ENCODE results near the gene RFT1. TPM values are rescaled to one million over a fixed set of nuclear protein-coding genes. Genes with fewer than 3 reads are reported as not detected.

The RFT1 gene
- total RNA-seq, 1 experiment from 2014 or later = 26.3 TPM

- H3K9me3 Mint-ChIP-seq = no peaks in the 10 kb centered on the region
- CTCF ChIA-PET = no interaction called here
These were observed 86.5 kb downstream of the RFT1 start for GRCh38 chr3:53043738-53044137.

GRCh38 chr3:53042651-53043050 is 87.6 kb downstream of the RFT1 start:
- ChIA-PET CTCF (interaction anchor here (0.8 kb wide), 1 partner anchor 108 kb away, joined by 3 read pairs; no protein-coding TSS in a partner anchor), POLR2A (no interaction called here)
- no peak for ATAC-seq
- H3K27me3 Mint-ChIP-seq (ENCODE audit: low read depth) = peaks cover 29% of the 10 kb centered on the region
- TF ChIP-seq ZNF532 (CRISPR knock-in tag; IDR thresholded peaks at IDR 0.05; ENCODE audit: borderline replicate concordance) (no peak), ZNF121 (CRISPR knock-in tag; IDR thresholded peaks at IDR 0.05) (no peak), SMAD4 (CRISPR knock-in tag; IDR thresholded peaks at IDR 0.05) (no peak), HMGA2 (CRISPR knock-in tag; IDR thresholded peaks at IDR 0.05) (no peak)
- TF ChIP-seq, protein P1, sequence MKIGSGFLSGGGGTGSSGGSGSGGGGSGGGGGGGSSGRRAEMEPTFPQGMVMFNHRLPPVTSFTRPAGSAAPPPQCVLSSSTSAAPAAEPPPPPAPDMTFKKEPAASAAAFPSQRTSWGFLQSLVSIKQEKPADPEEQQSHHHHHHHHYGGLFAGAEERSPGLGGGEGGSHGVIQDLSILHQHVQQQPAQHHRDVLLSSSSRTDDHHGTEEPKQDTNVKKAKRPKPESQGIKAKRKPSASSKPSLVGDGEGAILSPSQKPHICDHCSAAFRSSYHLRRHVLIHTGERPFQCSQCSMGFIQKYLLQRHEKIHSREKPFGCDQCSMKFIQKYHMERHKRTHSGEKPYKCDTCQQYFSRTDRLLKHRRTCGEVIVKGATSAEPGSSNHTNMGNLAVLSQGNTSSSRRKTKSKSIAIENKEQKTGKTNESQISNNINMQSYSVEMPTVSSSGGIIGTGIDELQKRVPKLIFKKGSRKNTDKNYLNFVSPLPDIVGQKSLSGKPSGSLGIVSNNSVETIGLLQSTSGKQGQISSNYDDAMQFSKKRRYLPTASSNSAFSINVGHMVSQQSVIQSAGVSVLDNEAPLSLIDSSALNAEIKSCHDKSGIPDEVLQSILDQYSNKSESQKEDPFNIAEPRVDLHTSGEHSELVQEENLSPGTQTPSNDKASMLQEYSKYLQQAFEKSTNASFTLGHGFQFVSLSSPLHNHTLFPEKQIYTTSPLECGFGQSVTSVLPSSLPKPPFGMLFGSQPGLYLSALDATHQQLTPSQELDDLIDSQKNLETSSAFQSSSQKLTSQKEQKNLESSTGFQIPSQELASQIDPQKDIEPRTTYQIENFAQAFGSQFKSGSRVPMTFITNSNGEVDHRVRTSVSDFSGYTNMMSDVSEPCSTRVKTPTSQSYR (CRISPR knock-in tag; IDR thresholded peaks at IDR 0.05) = no peak
- no peaks in the 10 kb centered on the region for H3K9me3 Mint-ChIP-seq
- no peaks in the 10 kb centered on the region for H3K36me3 Mint-ChIP-seq
- no peak for DNase-seq (ENCODE audit: low spot score)
- peaks cover 32% of the 10 kb centered on the region for H3K4me1 Mint-ChIP-seq
- H3K4me3 Mint-ChIP-seq = no peak overlapping the region
- H3K27ac Mint-ChIP-seq = no peak overlapping the region

More at GRCh38 chr3:53043738-53044137, 86.5 kb downstream of the RFT1 start:
- ATAC-seq (no peak), DNase-seq (ENCODE audit: low spot score) (no peak)
- Mint-ChIP-seq H3K4me1 (peaks cover 32% of the 10 kb centered on the region), H3K36me3 (no peaks in the 10 kb centered on the region), H3K4me3 (no peak overlapping the region), H3K27ac (no peak overlapping the region), H3K27me3 (ENCODE audit: low read depth) (peaks cover 39% of the 10 kb centered on the region)
- TF ChIP-seq ZNF263 (CRISPR knock-in tag; IDR thresholded peaks at IDR 0.05; ENCODE audit: low read depth) (no peak), RORB (CRISPR knock-in tag; IDR thresholded peaks at IDR 0.05) (no peak), JAZF1 (CRISPR knock-in tag; IDR thresholded peaks at IDR 0.05) (no peak), ZNF396 (CRISPR knock-in tag; IDR thresholded peaks at IDR 0.05; ENCODE audit: borderline replicate concordance) (no peak), ZNF532 (CRISPR knock-in tag; IDR thresholded peaks at IDR 0.05; ENCODE audit: borderline replicate concordance) (no peak)
- POLR2A ChIA-PET = no interaction called here

DNA sequence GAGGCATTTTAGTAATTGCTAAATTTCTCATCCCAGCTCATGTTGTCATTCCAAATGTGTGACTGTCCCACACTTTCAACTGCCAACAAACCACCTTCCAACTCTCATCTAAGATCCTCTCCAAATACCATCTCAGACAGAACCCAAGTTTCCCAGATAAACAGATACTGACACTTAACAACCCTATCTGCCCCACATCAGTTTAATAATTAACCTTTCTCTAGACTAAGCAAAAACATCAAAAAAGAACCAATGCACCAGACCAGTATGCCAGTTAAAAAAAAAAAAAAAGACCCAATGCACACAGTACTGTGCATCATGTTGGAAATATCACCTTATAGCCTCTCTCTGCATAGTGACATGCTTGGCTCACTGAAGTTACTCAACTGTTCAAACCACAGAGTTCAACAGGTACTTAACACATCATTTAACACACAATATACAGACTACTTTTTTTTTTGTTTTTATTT is 89.8 kb downstream of the RFT1 start:
- Mint-ChIP-seq H3K4me3 (no peak overlapping the region), H3K9me3 (no peaks in the 10 kb centered on the region), H3K27me3 (ENCODE audit: low read depth) (peaks cover 17% of the 10 kb centered on the region), H3K36me3 (no peaks in the 10 kb centered on the region), H3K27ac (no peak overlapping the region), H3K4me1 (peaks cover 34% of the 10 kb centered on the region)
- DNase-seq (ENCODE audit: low spot score) = no peak
- POLR2A ChIA-PET = interaction anchor here (0.6 kb wide), 1 partner anchor 227 kb away, joined by 3 read pairs; no protein-coding TSS in a partner anchor
- no peak for ATAC-seq
- CTCF ChIA-PET = interaction anchor here (0.6 to 0.9 kb wide), 2 partner anchors 9 to 260 kb away, joined by 3 to 4 read pairs; no protein-coding TSS in a partner anchor
- TF ChIP-seq SOX15 (CRISPR knock-in tag; IDR thresholded peaks at IDR 0.05) (no peak), JUN (CRISPR knock-in tag; IDR thresholded peaks at IDR 0.05) (no peak), ZNF671 (CRISPR knock-in tag; IDR thresholded peaks at IDR 0.05) (no peak), FOXP1 (CRISPR knock-in tag; IDR thresholded peaks at IDR 0.05; ENCODE audit: borderline replicate concordance) (no peak), ZNF423 (CRISPR knock-in tag; IDR thresholded peaks at IDR 0.05) (no peak), GRHL2 (CRISPR knock-in tag; IDR thresholded peaks at IDR 0.05; ENCODE audit: insufficient replicate concordance, severe bottlenecking) (no peak), ZNF232 (CRISPR knock-in tag; IDR thresholded peaks at IDR 0.05) (no peak)
- TF ChIP-seq, protein P2, sequence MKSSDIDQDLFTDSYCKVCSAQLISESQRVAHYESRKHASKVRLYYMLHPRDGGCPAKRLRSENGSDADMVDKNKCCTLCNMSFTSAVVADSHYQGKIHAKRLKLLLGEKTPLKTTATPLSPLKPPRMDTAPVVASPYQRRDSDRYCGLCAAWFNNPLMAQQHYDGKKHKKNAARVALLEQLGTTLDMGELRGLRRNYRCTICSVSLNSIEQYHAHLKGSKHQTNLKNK (CRISPR knock-in tag; IDR thresholded peaks at IDR 0.05) = no peak
- TF ChIP-seq, protein P3, sequence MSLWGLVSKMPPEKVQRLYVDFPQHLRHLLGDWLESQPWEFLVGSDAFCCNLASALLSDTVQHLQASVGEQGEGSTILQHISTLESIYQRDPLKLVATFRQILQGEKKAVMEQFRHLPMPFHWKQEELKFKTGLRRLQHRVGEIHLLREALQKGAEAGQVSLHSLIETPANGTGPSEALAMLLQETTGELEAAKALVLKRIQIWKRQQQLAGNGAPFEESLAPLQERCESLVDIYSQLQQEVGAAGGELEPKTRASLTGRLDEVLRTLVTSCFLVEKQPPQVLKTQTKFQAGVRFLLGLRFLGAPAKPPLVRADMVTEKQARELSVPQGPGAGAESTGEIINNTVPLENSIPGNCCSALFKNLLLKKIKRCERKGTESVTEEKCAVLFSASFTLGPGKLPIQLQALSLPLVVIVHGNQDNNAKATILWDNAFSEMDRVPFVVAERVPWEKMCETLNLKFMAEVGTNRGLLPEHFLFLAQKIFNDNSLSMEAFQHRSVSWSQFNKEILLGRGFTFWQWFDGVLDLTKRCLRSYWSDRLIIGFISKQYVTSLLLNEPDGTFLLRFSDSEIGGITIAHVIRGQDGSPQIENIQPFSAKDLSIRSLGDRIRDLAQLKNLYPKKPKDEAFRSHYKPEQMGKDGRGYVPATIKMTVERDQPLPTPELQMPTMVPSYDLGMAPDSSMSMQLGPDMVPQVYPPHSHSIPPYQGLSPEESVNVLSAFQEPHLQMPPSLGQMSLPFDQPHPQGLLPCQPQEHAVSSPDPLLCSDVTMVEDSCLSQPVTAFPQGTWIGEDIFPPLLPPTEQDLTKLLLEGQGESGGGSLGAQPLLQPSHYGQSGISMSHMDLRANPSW (CRISPR knock-in tag; conservative IDR thresholded peaks at IDR 0.05; ENCODE audit: low read depth) = no peak

Measured in WTC11 (cell line).